GM12865 (cell line): ENCODE results near the gene PIP4K2B.

Source experiments
- DNase-seq: peaks from one replicate; pipeline ENCODE4 v3.0.0; 2010; ENCODE audit warnings: low read depth
- H3K4me3 ChIP-seq: 2 replicates; pipeline ENCODE4 v1.5.1; 2011; ENCODE audit warnings: mild to moderate bottlenecking, low read depth, low read length, control low read depth
- CTCF ChIP-seq: IDR thresholded peaks from 2 replicates; pipeline ENCODE4 v1.5.1; 2011; ENCODE audit warnings: low read length, control low read depth, low read depth, inconsistent platforms; ENCODE audit not compliant: insufficient read depth; ENCODE audit errors: missing control alignments

PIP4K2B gene

DNA sequence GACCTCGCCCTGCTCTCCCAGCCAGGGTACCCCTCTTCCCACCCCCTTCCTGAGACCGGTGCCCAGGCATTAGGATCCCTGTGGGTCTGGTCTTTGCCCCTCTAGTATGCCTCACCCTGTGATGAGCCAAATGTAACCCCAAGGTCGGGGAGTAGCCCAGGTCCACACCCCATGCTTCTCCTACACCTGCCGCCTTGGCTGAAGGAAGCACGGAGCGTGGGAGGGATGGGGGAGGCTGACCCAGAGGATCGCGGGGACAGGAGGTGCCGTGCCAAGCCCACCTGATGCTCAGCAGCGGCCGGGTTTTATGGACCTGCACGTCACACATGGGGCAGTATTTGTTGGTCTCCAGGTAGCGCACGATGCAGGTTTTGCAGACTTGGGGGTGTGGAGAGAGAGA lies 60.1 kb downstream of the PIP4K2B start:
- DNase-seq, result no peak
- H3K4me3 ChIP-seq, result no peak overlapping the region
- no peak for TF ChIP-seq CTCF

- no peak overlapping the region for H3K4me3 ChIP-seq
- no peak for DNase-seq
- TF ChIP-seq CTCF, result no peak
Measured at GRCh38 chr17:38738686-38739085, 60.7 kb downstream of the PIP4K2B start.

- peak; percentile 73 for DNase-seq
- H3K4me3 ChIP-seq, result no peak overlapping the region
- no peak for TF ChIP-seq CTCF
Measured at GRCh38 chr17:38738007-38738662, 61.2 kb downstream of the PIP4K2B start.

GRCh38 chr17:38735161-38735997 lies 64.0 kb downstream of the PIP4K2B start:
- peak; percentile 61 for DNase-seq

DNA sequence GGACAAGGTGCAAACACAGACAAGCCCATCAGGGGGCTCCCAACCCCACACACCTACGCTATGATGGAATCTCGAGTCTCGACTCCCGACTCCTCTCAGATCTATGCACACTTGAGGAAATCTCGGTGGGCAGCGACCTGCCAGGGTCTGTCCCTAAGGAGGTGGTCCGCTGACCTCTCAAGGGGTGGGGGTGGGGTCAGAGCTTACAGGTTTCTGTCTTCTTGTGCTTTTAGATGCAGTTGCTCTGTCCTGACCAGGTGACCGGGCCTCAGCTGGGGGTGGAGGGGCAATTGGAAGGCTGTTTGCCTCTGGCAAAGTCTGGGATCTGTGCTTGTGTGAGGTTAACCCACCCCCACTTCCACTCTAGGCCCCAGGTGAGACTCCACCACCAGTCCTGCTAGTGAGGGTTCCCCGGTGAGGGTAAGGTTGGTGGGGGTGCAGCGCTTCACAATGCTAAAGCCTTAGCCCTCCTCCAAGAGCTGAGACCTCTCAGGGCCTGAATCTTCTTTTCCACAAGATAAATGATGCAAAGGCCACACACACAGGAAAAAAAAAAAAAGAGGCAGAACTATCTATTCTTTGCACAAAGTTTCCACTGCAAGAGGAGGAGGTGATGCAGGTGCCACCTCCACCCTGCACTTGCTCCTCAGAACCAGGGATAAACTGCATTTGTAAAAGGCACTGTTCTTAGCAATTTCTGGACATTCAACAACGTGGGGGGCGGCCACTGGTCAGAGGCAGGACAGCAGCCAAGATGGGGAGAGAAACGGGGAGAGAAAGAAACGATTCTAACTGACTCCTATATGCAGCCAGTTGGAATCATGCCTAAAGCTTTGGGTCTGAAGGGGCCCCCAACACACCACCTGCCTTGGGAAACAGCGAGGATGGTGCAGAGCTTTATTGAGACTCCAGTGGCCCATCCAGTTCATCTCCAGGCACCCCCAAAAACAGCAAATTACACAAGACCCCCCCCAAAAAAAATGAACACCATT lies 65.1 kb downstream of the PIP4K2B start:
- DNase-seq, result peak; percentile 57
- peak; percentile 40 for TF ChIP-seq CTCF
- H3K4me3 ChIP-seq, result no peak overlapping the region

More at GRCh38 chr17:38735161-38735997, 64.0 kb downstream of the PIP4K2B start:
- H3K4me3 ChIP-seq, result no peak overlapping the region
- TF ChIP-seq CTCF, result peak; percentile 90

DNA sequence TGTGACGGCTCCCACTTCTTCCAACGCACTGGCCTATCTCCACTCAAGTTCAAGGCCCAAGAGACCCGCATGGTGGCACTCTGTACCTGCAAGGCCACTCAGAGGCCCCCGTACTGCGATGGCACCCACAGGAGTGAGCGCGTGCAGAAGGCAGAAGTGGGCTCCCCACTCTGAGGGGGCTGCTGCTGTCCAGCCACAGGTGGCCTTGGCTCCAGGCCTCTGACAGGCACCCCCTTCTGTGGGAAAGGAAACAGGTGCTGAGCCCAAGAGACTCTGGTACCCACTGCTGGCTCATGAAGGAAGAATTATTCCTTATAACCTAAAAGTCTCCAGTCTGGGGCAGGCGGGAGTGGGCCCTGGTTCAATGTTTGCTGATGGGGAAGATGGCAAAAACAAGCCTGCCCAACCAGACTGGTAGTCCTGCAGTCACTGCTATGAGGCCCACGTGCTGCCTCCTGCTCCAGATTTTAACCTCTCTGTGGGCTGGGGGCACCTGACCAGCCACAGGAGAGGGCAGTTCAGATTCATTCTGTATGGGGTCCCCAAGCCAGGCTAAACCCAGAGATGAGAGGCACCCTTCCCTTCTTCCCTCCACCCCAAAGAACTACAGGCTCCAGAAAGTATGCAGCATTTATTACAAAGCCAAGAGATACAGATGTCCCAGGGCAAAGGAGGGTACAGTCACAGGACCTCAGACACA lies 65.9 kb downstream of the PIP4K2B start:
- DNase-seq, result no peak
- H3K4me3 ChIP-seq, result no peak overlapping the region
- no peak for TF ChIP-seq CTCF
